ENCODE data around the gene DPEP2. TPM values are rescaled to one million over a fixed set of nuclear protein-coding genes. Genes with fewer than 3 reads are reported as not detected.

DPEP2 gene
- total and polyA plus RNA-seq, 2 experiments from 2014 or later, result not detected

GRCh38 chr16:67988675-67989074, 10.6 kb downstream of the DPEP2 start:
- no peaks in the 10 kb centered on the region for H3K9me3 ChIP-seq (ENCODE audit: low read depth)
- TF ChIP-seq CTCF (IDR thresholded peaks at IDR 0.05; ENCODE audit: poor library complexity) (no peak), EZH2 (IDR thresholded peaks at IDR 0.05; ENCODE audit: borderline replicate concordance) (no peak), EZH2phosphoT487 (IDR thresholded peaks at IDR 0.05; ENCODE audit: low read depth, severe bottlenecking, unreplicated experiment) (no peak)

GRCh38 chr16:67987460-67988160, 11.7 kb downstream of the DPEP2 start:
- WGBS (ENCODE audit: low lambda C conversion rate, missing lambda C conversion rate), result 88% methylated on average over 11 of the region's 11 CpGs
- no peaks in the 10 kb centered on the region for H4K20me1 ChIP-seq (ENCODE audit: insufficient read depth, poor library complexity, severe bottlenecking)
- no peak overlapping the region for H3K4me2 ChIP-seq
- H3K27ac ChIP-seq, result no peak overlapping the region
- no peaks in the 10 kb centered on the region for H3K27me3 ChIP-seq
- H3K9me2 ChIP-seq (replicated peaks; ENCODE audit: insufficient read depth), result no peaks in the 10 kb centered on the region
- no peaks in the 10 kb centered on the region for H3K9me3 ChIP-seq (ENCODE audit: low read depth)
- no peak for DNase-seq (ENCODE audit: low spot score)
- no peak overlapping the region for H2AFZ ChIP-seq
- no peak overlapping the region for H3K4me3 ChIP-seq
- H3K79me2 ChIP-seq, result no peaks in the 10 kb centered on the region
- no peaks in the 10 kb centered on the region for H3K36me3 ChIP-seq (replicated peaks; ENCODE audit: insufficient read depth, low read depth)
- TF ChIP-seq EZH2phosphoT487 (IDR thresholded peaks at IDR 0.05; ENCODE audit: low read depth, severe bottlenecking, unreplicated experiment) (no peak), CTCF (IDR thresholded peaks at IDR 0.05; ENCODE audit: poor library complexity) (no peak), EZH2 (IDR thresholded peaks at IDR 0.05; ENCODE audit: borderline replicate concordance) (no peak)
- H3K4me1 ChIP-seq (ENCODE audit: insufficient read depth), result no peaks in the 10 kb centered on the region

More at GRCh38 chr16:67988675-67989074, 10.6 kb downstream of the DPEP2 start:
- WGBS (ENCODE audit: low lambda C conversion rate, missing lambda C conversion rate), result 97% methylated on average over 3 of the region's 3 CpGs
- Histone ChIP-seq H3K27me3 (no peaks in the 10 kb centered on the region), H3K4me2 (no peak overlapping the region), H3K4me1 (ENCODE audit: insufficient read depth) (peaks cover 4% of the 10 kb centered on the region), H4K20me1 (ENCODE audit: insufficient read depth, poor library complexity, severe bottlenecking) (no peaks in the 10 kb centered on the region), H2AFZ (no peak overlapping the region), H3K4me3 (no peak overlapping the region), H3K27ac (no peak overlapping the region), H3K79me2 (no peaks in the 10 kb centered on the region), H3K36me3 (replicated peaks; ENCODE audit: insufficient read depth, low read depth) (no peaks in the 10 kb centered on the region), H3K9me2 (replicated peaks; ENCODE audit: insufficient read depth) (no peaks in the 10 kb centered on the region)
- no peak for DNase-seq (ENCODE audit: low spot score)

- H3K4me2 ChIP-seq, result no peak overlapping the region
- H2AFZ ChIP-seq, result no peak overlapping the region
- no peaks in the 10 kb centered on the region for H3K27me3 ChIP-seq
- no peaks in the 10 kb centered on the region for H3K79me2 ChIP-seq
- H3K27ac ChIP-seq, result no peak overlapping the region
- H3K4me1 ChIP-seq (ENCODE audit: insufficient read depth), result no peaks in the 10 kb centered on the region
- no peaks in the 10 kb centered on the region for H3K36me3 ChIP-seq (replicated peaks; ENCODE audit: insufficient read depth, low read depth)
- DNase-seq (ENCODE audit: low spot score), result no peak
- no peaks in the 10 kb centered on the region for H4K20me1 ChIP-seq (ENCODE audit: insufficient read depth, poor library complexity, severe bottlenecking)
- TF ChIP-seq EZH2phosphoT487 (IDR thresholded peaks at IDR 0.05; ENCODE audit: low read depth, severe bottlenecking, unreplicated experiment), result no peak
- WGBS (ENCODE audit: low lambda C conversion rate, missing lambda C conversion rate), result 91% methylated on average over 5 of the region's 5 CpGs
- H3K9me2 ChIP-seq (replicated peaks; ENCODE audit: insufficient read depth), result no peaks in the 10 kb centered on the region
- no peak overlapping the region for H3K4me3 ChIP-seq
- H3K9me3 ChIP-seq (ENCODE audit: low read depth), result no peaks in the 10 kb centered on the region
Measured at GRCh38 chr16:67986949-67987348, 12.3 kb downstream of the DPEP2 start.

- Histone ChIP-seq H4K20me1 (ENCODE audit: insufficient read depth, poor library complexity, severe bottlenecking) (no peaks in the 10 kb centered on the region), H3K9me2 (replicated peaks; ENCODE audit: insufficient read depth) (no peaks in the 10 kb centered on the region), H3K27ac (no peak overlapping the region), H3K27me3 (no peaks in the 10 kb centered on the region), H3K36me3 (replicated peaks; ENCODE audit: insufficient read depth, low read depth) (no peaks in the 10 kb centered on the region), H3K4me1 (ENCODE audit: insufficient read depth) (no peaks in the 10 kb centered on the region), H3K9me3 (ENCODE audit: low read depth) (no peaks in the 10 kb centered on the region), H3K79me2 (no peaks in the 10 kb centered on the region), H2AFZ (no peak overlapping the region), H3K4me3 (no peak overlapping the region), H3K4me2 (no peak overlapping the region)
- TF ChIP-seq CTCF (IDR thresholded peaks at IDR 0.05; ENCODE audit: poor library complexity), result no peak
- TF ChIP-seq EZH2phosphoT487 (IDR thresholded peaks at IDR 0.05; ENCODE audit: low read depth, severe bottlenecking, unreplicated experiment), result no peak
- TF ChIP-seq EZH2 (IDR thresholded peaks at IDR 0.05; ENCODE audit: borderline replicate concordance), result no peak
- 97% methylated on average over 47 of the region's 49 CpGs for WGBS (ENCODE audit: low lambda C conversion rate, missing lambda C conversion rate)
- no peak for DNase-seq (ENCODE audit: low spot score)
Measured at GRCh38 chr16:67982011-67982696, 17.1 kb downstream of the DPEP2 start.

Measured in hepatocyte (in vitro differentiated cells).